Measurements from ENCODE around the gene PTPRA.
"Not testable (repeated sequence)": the region's sequence is repeated elsewhere in the genome, so short reads cannot be mapped to it uniquely, and the experiment has no call there.

The PTPRA gene

DNA sequence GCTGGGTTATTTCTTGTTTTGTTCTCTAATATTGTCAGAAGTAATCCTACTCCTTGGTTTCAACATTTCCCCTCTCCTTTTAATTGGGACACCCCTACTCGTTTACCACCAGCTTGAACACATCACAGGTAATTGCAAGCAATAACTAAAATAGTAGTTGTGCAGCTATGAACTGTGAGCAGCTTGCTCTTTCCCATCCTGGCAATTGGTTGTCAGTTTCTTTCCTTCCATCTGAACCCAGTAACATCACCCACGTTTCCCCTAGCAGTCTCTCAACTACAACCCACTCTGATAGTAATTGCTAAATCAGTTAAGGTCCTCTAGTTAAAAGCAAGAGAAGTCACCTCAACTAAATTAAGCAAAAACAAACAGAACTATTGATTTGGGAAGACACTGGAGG lies 122.5 kb downstream of the PTPRA start:
- no peak for DNase-seq (ENCODE audit: low spot score)

DNA sequence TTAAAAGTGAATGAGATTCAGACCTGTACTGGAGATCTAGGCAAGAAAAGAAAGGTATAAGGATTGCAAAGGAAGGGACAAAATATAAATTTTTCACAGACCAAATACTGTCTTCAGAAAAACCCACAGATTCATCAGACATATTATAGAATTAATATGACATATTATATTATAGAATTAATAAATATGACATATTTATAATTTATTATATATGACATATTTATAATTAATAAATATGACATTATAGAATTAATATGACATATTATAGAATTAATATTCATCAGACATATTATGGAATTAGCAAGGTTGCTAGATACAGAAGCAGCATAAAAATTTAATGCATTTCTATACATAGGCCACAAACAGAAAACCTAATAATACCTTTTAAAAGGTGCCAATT lies 125.4 kb downstream of the PTPRA start:
- no peak for DNase-seq (ENCODE audit: low spot score)

DNA sequence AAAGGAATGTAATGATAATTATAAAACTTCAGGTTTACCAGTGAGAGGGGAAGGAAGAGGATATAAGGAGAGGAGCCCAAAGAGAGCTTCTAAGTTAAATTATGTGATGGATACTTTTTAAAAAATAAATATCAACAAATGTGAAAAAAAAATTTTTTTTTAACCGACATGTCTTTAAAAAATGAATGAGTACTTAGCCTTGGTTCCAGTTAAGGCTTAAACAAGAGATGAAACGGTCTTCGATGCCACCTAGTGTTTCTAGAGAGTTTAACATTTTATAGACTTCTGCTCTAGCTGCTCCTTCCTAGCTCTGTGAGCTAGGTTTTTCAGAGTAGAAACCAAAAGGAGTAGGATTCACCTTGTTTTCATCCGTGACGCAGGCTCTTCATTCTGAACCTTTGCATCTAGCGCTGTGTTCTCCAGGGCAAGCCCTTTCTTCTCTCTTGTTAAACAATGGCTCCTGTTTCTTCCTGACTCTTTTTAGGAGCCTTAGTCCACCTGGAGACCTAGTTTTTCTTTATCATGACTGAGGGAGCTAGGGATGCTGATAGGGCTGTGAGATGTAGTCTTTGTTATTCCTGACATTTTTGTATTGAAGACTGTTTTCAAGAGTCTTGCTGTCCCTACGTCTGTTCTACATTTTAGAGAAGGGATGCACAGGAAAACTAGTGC lies 127.7 kb downstream of the PTPRA start:
- no peak for DNase-seq (ENCODE audit: low spot score)

DNA sequence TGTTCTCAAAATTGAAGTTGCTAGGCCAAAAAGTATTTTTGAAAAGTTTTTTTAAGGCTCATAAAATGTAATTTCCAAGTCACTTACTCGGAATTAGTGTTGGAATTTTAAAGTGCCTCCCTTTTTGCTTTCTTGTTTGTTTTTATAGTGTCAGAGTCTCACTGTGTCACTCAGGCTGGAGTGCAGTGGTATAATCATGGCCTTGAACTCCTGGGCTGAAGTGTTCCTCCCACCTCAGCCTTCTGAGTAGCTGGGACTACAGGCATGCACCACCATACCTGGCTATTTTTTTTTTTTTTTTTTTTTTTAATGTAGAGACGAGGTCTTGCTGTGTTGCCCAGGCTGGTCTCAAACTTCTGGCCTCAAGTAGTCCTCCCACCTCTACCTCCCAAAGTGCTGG lies 130.1 kb downstream of the PTPRA start:
- DNase-seq (ENCODE audit: low spot score) = no peak

DNA sequence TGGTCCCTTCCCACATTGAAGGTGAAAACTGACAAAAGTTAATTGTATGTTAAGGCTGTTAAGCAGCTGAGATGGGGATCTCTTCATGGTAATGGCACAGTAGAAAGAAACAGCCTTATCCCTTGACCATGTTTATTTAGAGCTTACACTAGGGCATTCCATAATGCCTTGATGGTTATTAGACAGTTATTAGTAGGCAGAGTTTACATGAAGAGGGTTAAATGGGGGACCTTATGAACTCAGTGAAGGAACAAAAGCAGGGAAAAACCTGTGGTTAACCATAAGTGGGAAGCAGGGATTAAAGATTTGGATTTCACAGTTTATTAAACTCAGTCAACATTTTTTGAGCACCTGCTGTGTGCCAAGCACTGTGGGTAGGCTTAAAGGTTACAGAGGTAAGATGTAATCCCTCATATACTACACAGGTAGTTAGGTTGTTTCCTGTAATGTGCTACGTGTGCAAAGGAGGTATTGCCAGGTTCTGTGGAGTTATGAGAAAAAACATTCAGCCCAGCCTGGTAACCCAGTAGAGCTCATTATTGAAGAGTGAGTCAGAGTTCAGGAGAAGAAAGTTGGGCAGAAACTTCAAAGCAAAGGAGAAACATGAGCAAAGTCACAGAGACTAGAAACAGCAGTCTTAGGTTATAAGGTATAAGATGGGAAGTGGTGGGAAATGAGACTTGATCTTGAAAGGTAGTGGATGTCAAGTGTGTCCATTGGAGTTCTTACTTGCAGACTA lies 137.9 kb downstream of the PTPRA start:
- peak; percentile 61 for DNase-seq (ENCODE audit: low spot score)

DNA sequence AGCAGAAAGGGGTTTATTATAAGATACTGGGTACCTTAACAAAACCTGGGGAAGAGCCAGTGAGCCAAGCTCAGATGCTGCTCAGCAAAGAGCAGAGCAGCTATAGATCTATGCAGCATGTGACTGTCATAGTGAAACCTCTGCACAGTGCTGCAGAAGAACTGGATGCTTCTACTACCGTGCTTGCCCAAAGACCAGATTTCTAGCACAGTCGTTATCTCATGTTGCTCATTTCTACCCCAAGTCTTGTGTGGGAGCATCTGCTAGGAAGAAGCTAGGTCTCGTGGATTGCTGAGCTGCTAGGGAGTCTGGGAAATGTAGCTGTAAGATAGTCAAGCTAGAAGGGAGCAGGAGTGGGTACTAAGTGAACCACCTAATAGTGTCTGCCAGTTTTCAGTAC lies 138.5 kb downstream of the PTPRA start:
- no peak for DNase-seq (ENCODE audit: low spot score)

DNA sequence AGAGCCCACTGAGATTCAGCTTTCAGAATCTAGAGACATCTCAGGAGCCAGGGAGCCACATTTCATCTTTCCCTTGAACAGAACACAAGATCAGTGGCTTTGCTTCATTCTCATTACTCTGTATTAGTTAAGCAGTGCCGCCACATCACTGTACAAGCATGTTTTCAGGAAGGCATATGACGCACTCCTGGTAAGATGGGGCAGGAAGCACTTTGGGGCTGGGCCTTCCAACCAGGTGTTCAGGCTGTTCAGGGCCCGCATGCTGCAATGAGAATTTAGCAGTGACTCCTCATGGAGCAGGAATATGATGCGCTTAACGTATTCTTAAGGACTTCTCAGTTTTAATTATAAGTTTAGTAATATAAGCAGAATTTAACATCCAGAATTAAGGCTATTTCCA lies 140.5 kb downstream of the PTPRA start:
- DNase-seq (ENCODE audit: low spot score) = no peak

DNA sequence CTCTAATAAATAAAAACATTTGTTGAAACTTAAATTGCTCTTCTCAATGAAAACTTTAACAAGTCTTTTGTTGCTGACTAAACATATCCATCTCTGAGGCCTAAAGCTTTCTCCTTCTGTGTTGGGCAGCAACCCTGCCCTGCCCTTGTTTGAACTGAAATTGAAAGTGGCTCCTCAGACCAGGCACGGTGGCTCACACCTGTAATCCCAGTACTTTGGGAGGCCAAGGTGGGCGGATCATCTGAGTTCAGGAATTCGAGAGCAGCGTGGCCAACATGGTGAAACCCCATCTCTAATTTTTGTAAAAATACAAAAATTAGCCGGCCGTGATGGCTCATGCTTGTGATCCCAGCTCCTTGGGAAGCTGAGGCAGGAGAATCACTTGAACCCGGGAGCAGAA lies 140.9 kb downstream of the PTPRA start:
- DNase-seq (ENCODE audit: low spot score) = no peak

DNA sequence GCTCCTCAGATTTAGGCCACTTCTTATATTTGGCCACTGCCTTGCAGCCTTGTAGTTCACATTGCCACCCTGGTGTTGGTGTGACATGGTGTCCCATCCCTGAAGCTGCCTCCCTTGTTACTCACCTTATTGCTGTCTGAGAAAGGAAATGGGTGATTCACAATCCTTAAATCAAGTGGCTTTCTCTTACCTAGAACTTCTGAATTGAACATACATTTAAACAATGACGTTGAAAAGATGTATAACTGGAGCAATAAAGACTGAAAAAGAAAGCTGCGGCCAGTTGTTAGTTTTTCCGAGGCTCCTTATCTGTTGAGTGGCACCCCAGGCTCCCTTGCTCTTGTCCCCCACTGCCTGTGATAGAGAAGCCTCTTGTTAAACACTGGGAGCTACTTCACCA lies 141.4 kb downstream of the PTPRA start:
- DNase-seq (ENCODE audit: low spot score) = no peak

DNA sequence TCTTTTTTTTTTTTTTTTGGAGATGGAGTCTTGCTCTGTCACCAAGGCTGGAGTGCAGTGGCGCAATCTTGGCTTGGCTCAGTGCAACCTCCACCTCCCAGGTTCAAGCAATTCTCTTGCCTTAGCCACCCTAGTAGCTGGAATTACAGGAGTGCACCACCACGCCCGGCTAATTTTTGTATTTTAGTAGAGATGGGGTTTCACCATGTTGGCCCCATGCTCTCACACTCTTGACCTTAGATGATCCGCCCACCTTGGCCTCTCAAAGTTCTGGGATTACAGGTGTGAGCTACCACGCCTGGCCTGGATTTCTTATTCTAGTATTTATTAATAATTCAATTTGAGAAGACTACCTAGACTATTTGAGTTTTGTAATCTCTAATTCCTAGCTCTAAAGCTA lies 142.0 kb downstream of the PTPRA start:
- not testable (repeated sequence) for DNase-seq (ENCODE audit: low spot score)

DNA sequence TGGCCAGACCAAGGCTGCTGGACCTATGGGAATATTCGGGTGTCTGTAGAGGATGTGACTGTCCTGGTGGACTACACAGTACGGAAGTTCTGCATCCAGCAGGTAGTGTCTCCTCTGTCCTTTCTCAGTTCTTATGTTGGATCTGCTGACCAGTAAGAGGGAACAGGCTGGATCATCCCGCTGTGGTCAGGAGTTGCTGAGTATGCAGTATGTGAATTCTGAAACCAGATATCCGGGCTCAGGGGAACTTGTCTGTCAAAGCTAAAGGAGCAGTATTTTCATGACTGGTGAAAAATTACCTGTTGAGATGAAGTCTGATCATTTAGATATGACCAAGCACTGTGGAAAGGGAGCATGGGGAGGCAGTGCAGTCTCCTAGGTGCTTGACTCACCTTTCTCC lies 148.0 kb downstream of the PTPRA start:
- no peak for DNase-seq (ENCODE audit: low spot score)

DNA sequence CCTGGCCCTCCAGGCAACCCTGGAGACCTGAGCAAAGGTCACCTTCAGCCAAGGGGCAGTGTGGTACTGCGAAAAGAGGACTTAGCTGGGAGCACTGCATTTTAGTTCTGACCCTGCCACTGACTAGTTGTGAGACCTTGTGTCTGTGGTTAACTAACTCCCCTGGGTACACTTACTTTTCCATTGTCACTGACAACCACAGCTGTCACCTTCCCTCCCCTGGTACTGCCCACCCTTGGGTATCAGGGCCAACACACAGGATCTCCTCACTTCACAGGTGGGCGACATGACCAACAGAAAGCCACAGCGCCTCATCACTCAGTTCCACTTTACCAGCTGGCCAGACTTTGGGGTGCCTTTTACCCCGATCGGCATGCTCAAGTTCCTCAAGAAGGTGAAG lies 148.5 kb downstream of the PTPRA start:
- no peak for DNase-seq (ENCODE audit: low spot score)

DNA sequence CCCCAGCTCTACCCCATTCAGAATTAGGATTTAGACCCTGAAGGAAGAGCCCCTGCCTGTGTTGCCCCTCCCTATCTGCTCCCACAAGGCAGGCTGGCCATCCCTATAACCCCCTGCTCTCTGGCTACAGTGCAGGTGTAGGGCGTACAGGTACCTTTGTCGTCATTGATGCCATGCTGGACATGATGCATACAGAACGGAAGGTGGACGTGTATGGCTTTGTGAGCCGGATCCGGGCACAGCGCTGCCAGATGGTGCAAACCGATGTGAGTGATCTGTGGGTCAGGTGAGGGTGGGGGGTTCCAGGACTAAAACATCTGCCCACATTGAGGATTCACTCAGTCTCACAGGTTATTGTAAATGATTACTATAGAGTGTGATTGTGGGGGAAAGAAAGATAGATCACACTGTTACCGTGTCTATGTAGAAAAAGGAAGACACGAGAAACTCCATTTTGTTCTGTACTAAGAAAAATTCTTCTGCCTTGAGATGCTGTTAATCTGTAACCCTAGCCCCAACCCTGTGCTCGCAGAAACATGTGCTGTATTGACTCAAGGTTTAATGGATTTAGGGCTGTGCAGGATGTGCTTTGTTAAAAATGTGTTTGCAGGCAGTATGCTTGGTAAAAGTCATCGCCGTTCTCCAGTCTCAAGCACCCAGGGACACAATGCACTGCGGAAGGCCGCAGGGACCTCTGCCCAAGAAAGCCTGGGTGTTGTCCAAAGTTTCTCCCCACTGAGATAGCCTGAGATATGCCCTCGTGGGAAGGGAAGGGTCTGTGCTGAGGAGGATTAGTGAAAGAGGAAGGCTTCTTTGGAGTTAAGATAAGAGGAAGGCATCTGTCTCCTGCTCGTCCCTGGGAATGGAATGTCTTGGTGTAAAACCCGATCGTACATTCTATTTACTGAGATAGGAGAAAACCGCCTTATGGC lies 149.5 kb downstream of the PTPRA start:
- not testable (repeated sequence) for DNase-seq (ENCODE audit: low spot score)

DNA sequence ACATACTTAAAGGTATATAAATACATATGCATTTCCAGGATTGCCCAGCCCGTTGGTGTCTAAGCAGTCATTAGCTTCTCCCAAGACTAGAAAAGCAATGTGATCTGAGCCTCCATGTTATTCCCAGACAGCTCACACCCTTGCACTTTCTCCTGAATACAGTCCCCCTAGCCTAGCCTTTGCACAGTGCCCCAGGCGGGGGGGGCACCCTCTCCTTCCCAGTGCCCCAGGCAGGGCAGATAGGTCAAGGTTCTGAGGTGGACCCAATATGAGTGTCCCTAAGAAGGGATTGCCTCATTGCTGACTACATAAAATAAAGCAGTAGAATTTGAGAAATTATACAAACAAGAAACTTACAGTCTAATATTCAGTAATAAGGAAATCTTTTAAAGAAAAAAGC lies 154.7 kb downstream of the PTPRA start:
- no peak for DNase-seq (ENCODE audit: low spot score)

DNA sequence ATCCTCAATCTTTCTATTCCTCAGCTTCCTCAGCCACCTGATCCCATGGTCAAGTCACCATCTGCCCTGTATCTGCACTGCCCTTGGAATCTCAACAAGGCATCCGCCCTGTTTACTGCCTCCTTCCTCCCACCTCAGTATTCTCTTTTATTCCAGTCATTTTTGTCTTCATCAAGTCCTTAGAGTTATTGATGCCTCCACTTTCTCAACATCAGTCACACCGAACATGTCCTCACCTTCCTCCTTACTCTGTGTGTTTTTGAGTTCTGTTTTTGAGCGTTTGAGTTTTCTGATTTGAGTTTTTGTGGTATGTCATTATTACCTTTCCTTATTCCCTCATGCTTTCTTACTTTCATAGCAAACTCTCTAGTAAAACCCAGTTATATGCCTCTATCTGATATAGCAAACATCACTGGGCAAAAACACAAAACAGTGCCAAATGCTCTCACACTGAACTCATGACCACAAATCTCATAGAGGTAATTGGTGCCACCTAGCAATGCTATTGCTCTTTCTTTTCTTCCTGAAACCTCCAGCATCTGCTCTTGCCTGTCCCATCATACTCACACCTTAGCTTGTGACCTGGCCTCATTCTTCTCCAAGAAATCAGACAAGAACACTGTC lies 158.4 kb downstream of the PTPRA start:
- no peak for DNase-seq (ENCODE audit: low spot score)

DNA sequence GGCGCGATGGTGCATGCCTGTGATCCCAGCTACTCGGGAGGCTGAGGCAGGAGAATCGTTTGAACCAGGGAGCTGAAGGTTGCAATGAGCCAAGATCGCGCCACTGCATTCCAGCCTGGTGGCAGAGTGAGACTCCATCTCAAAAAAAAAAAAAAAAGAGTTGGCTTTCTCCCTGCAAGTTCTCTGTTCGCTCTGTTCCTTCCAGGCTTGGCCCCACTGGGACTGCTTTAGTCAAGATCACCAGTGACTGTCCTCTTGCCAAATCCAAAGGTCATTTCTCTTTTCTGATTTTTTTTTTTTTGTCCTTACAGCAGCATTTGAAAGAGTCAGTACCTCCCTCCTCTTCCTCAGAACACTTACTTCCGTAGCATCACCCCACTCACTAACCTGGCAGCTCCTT lies 159.3 kb downstream of the PTPRA start:
- DNase-seq (ENCODE audit: low spot score) = no peak

DNA sequence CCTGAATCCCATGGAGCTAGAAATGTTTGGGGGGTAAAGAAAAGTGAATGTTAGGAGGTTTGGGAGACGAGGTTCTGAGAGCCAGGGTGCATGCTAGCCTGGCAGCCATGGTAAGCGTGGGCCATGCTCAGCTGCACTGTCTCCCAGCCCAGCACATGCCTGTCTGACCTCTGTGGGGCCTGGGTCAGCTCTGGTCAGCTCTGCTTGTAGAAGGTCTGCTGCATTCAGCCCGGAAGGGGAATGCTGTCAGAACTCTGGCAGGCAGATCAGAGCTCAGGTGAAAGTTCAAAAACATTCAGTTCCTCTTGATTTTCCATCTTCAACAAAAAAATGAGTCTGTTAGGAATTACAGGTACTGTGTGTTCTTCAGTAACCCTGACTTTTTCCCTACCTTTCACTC lies 164.4 kb downstream of the PTPRA start:
- no peak for DNase-seq (ENCODE audit: low spot score)

DNA sequence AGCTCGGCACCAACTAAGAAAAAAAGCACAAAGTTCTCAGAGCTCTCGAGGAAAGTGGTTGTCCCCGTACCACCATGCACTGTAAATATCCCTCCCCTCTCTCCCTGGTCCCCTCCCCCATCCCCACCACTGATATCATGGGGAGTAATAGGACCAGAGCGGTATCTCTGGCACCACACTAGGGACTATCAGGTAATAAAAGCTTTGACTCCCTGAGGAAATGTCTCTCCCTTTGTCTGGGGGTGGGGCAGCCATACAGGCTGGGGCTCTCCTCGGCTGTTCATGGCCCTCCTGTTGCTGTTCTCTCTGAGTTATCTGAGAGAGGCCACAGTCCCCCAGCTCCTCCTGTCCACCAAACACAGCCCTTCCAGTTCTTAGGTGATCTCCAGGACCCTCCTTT lies 165.2 kb downstream of the PTPRA start:
- DNase-seq (ENCODE audit: low spot score) = no peak

DNA sequence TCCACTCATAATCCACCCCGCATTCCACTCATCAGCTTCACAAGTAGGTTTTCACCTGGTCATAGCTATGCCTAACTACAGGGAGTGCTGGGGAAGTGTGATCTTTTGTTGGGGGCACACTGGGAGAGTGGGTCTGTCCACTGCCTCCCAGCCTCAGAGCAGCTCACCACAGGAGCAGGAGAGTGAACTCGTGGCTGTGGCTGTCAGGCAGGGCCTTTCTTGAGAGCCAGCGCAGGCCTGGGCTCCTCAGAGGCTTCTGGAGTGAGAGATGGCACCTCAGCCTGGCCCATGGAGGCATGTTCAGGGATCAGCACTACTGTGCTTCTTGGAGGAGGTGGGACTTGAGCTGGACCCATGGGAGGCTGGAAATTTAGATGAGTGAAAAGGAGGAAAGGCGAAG lies 166.1 kb downstream of the PTPRA start:
- DNase-seq (ENCODE audit: low spot score) = no peak

DNA sequence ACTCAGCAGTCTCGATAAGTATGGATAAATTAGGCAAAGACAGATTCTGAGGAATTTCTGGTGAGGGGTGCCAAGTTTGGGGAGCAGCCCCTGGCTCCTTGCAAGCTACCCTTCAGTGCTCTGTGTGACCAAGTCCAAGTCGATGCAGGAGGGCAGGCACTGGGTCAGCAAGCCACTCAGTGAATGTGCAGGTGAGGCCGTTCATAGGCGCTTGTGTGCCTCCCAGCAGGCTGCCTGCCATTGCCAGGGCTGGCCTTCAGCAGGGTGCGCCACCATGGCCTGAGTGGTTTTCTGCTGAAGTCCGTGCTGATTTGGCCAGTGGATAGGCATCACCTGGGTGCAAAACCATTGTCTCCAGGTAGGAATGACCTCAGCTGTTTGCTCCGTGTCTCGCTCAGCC lies 166.8 kb downstream of the PTPRA start:
- DNase-seq (ENCODE audit: low spot score) = no peak

DNA sequence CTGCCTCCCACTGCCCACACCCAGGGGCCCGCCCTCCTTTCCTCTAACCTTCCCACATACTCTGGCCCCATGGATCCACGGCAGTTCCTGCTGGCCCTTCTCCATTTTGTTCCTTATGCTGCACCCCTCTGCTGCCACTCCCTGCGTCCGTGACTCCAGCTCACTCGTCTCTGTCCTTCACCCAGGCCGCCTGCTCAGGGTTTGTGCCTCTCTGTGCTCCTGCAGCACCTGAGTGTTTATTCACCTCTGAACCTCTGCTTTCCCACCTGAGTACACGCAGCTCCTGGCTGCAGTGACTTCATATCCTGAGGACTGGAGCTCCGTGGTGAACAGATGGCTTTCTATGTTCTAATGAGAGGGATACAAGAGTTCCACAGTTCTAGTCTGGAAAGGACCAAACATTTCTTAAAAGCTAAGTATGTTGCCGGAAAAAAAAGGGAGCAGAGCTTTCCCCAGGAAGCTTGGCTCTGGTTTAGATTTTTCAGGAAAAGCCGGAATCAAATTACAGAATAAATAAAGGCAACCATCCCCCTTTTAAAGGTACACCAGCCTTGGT lies 168.7 kb downstream of the PTPRA start:
- no peak for DNase-seq (ENCODE audit: low spot score)

DNA sequence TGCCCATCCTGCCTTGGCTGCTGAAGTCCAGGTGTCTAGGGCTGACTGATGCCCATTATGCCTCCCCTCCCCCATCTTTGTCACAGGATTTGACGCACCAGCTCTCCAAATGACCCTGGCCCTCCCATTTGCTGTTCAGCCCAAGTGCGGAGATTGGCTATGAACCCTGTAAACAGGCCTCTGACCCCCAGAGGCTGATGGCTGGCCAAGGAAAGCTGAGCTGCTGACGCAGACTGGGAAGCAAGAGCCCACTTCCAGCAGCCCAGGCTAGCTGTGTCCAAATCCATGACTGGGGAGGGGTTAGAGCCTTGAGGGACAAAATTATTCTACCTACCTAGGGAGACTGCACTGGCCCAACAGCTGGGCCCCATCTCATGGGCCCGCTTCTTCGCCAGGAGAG lies 169.3 kb downstream of the PTPRA start:
- no peak for DNase-seq (ENCODE audit: low spot score)

All from AG08396 (cell line).